RWPE2 (cell line): ENCODE measurements around the gene NANOS2.
A peak's percentile ranks its signal among the peaks of the same experiment; 100 is the strongest.

Experiments
- ATAC-seq: fragments of 200-7000 bp; cut with Tn5 transposase; 3 replicates; pipeline ENCODE4 v1.9.1; 2021; ENCODE audit warnings: low read depth
- DNase-seq: peaks from one replicate; pipeline ENCODE4 v3.0.0-alpha.2; 2020; ENCODE audit warnings: low spot score
- H3K27ac ChIP-seq: fragments of 450-650 bp; 2 replicates; pipeline ENCODE4 v1.5.1; 2017; ENCODE audit warnings: mild to moderate bottlenecking; ENCODE audit not compliant: poor library complexity, severe bottlenecking
- H3K27me3 ChIP-seq: fragments of 250-450 bp; sonication (Bioruptor Pico); 2 replicates; pipeline ENCODE4 v1.5.1; 2021; ENCODE audit warnings: mild to moderate bottlenecking, moderate library complexity; ENCODE audit not compliant: insufficient read depth, poor library complexity, severe bottlenecking
- H3K36me3 ChIP-seq: fragments of 250-450 bp; sonication (Bioruptor Pico); 2 replicates; pipeline ENCODE4 v1.5.1; 2020; ENCODE audit warnings: low read depth, mild to moderate bottlenecking, moderate library complexity
- H3K4me1 ChIP-seq: fragments of 250-450 bp; sonication (Bioruptor Pico); 2 replicates; pipeline ENCODE4 v1.5.1; 2021; ENCODE audit warnings: mild to moderate bottlenecking, moderate library complexity; ENCODE audit not compliant: insufficient read depth, poor library complexity, severe bottlenecking
- H3K4me3 ChIP-seq: fragments of 250-450 bp; sonication (Bioruptor Pico); 2 replicates; pipeline ENCODE4 v1.5.1; 2021; ENCODE audit warnings: mild to moderate bottlenecking, moderate library complexity; ENCODE audit not compliant: severe bottlenecking
- H3K9me3 ChIP-seq: fragments of 250-450 bp; sonication (Bioruptor Pico); 2 replicates; pipeline ENCODE4 v1.5.1; 2021; ENCODE audit warnings: mild to moderate bottlenecking, moderate library complexity; ENCODE audit not compliant: severe bottlenecking
- CTCF ChIP-seq: fragments of 450-650 bp; IDR thresholded peaks from one replicate; pipeline ENCODE4 v1.5.1; 2017; ENCODE audit warnings: mild to moderate bottlenecking, moderate library complexity; ENCODE audit not compliant: poor library complexity, severe bottlenecking

NANOS2 gene

DNA sequence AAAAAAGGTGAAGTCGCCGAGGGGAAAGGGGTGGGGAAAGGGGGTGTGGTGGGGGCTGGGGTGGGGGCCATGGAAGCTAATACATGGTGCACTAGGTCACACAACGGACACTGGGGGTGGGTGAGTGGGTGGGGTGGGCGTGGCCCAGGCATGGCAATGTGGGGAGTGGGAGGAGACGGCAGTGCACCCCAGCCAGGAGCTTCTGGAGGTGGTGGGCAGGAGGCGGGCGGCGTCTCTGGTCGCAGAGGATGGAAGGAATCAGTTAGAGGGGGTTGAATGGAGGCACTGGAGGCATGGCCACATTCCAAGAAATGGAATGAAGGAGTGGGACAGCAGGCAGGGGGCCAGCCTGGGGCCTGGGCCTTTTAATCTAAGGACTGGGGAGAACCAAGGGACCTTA, 19.2 kb upstream of the NANOS2 start:
- no peak for DNase-seq
- Histone ChIP-seq H3K36me3 (no peaks in the 10 kb centered on the region), H3K27me3 (no peaks in the 10 kb centered on the region), H3K9me3 (no peaks in the 10 kb centered on the region), H3K4me1 (no peaks in the 10 kb centered on the region), H3K4me3 (no peak overlapping the region), H3K27ac (no peak overlapping the region)
- ATAC-seq = no peak
- no peak for TF ChIP-seq CTCF

- Histone ChIP-seq H3K4me1 (no peaks in the 10 kb centered on the region), H3K9me3 (no peaks in the 10 kb centered on the region), H3K27ac (no peak overlapping the region), H3K27me3 (no peaks in the 10 kb centered on the region), H3K36me3 (no peaks in the 10 kb centered on the region), H3K4me3 (no peak overlapping the region)
- no peak for DNase-seq
- no peak for ATAC-seq
- TF ChIP-seq CTCF = no peak
Observed at GRCh38 chr19:45931055-45931454, 16.5 kb upstream of the NANOS2 start.

DNA sequence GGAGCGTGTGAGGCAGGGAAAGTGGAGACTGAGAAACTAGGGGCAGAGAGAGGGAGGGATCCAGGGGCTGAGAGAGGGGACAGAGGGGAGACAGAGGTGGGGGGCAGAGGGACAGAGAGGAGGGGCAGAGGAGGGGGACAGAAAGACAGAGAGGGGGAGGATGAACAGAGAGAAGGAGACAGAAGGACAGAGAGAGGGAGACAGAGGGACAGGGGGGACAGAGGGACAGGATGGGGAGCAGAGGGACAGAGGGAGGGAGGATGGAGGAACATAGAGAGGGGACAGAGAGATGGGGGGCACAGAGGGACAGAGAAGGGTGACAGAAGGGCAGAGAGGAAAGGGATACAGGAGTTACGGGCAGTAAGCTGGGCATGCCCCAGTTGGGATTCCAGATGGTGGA, 14.7 kb upstream of the NANOS2 start:
- Histone ChIP-seq H3K4me1 (no peaks in the 10 kb centered on the region), H3K36me3 (no peaks in the 10 kb centered on the region), H3K4me3 (no peak overlapping the region), H3K27me3 (no peaks in the 10 kb centered on the region), H3K27ac (no peak overlapping the region), H3K9me3 (no peaks in the 10 kb centered on the region)
- no peak for ATAC-seq
- no peak for DNase-seq
- no peak for TF ChIP-seq CTCF

GRCh38 chr19:45927565-45928261, 13.1 kb upstream of the NANOS2 start:
- Histone ChIP-seq H3K27ac (no peak overlapping the region), H3K4me3 (peak overlapping the region; percentile 15)
- ATAC-seq = peak; percentile 97

More at GRCh38 chr19:45927565-45928261, 13.1 kb upstream of the NANOS2 start:
- Histone ChIP-seq H3K36me3 (no peaks in the 10 kb centered on the region), H3K27me3 (no peaks in the 10 kb centered on the region), H3K9me3 (no peaks in the 10 kb centered on the region), H3K4me1 (no peaks in the 10 kb centered on the region)
- TF ChIP-seq CTCF = peak; percentile 21
- peak; percentile 91 for DNase-seq
